GM12878 (cell line): ENCODE measurements around the gene LRRC58. TPM values are rescaled to one million over a fixed set of nuclear protein-coding genes. Genes with fewer than 3 reads are reported as not detected.

ENCODE experiments used
- ATAC-seq: fragments of 200-7000 bp; cut with Tn5 transposase; 3 replicates; pipeline ENCODE4 v1.9.1; 2020; ENCODE audit warnings: mild to moderate bottlenecking, moderate library complexity
- BruUV-seq: library from RNA; stranded (reverse); fragments of 400-500 nt; replicated peaks from 2 replicates; lab custom pipeline; 2021; lab: Mats Ljungman, UMichigan
- CTCF ChIA-PET: fragments of 300-600 bp; sonication (Branson Sonifier 250); formaldehyde crosslinking; extraction: SDS; loops from one replicate; lab custom pipeline; 2021; ENCODE audit warnings: inconsistent platforms; lab: Yijun Ruan, JAX
- POLR2A ChIA-PET: fragments of 350-600 bp; formaldehyde crosslinking; extraction: SDS; loops from one replicate; lab custom pipeline; 2021; ENCODE audit warnings: inconsistent platforms; lab: Charles Lee
- RAD21 ChIA-PET: fragments of 300-600 bp; sonication (Branson Sonifier 250); formaldehyde crosslinking; loops from one replicate; lab custom pipeline; 2023; ENCODE audit warnings: antibody characterized with exemption; ENCODE audit not compliant: unreplicated experiment; lab: Charles Lee
- SMC1A ChIA-PET: fragments of 300-600 bp; sonication (Branson Sonifier 250); formaldehyde crosslinking; loops from one replicate; lab custom pipeline; 2023; ENCODE audit not compliant: unreplicated experiment, uncharacterized antibody; lab: Charles Lee
- DNase-seq: peaks from one replicate; pipeline ENCODE4 v3.0.0-alpha.2; 2011; ENCODE audit warnings: low read depth, low spot score
- FAIRE-seq: peaks from 3 replicates; lab custom pipeline; 2011; peaks lifted over from hg19 to GRCh38; lab: Jason Lieb, UNC
- H2AFZ ChIP-seq: 2 replicates; pipeline ENCODE4 v1.6.0; 2011; ENCODE audit warnings: low read depth, low read length, control low read depth; ENCODE audit not compliant: control insufficient read depth
- H3K27ac ChIP-seq: 2 replicates; pipeline ENCODE4 v1.5.1; 2011; ENCODE audit warnings: control low read depth; ENCODE audit not compliant: control insufficient read depth, insufficient read depth
- H3K27me3 ChIP-seq, 2 experiments: replicated peaks in 1 of 2; 2 replicates each; pipeline versions ENCODE4 v1.6.0 to v1.6.1; 2011; ENCODE audit warnings: low read length in 1 of 2; ENCODE audit not compliant: control insufficient read depth in 2 of 2, insufficient read depth in 2 of 2
- H3K36me3 ChIP-seq, 2 experiments: 2 replicates each; pipeline ENCODE4 v1.5.1; 2011; ENCODE audit warnings: low read length in 1 of 2; ENCODE audit not compliant: control insufficient read depth in 2 of 2, insufficient read depth in 2 of 2
- H3K4me1 ChIP-seq: 2 replicates; pipeline ENCODE4 v1.6.1; 2011; ENCODE audit warnings: mild to moderate bottlenecking, low read length, moderate library complexity, mixed read lengths; ENCODE audit not compliant: control insufficient read depth, insufficient read depth
- H3K4me2 ChIP-seq: 2 replicates; pipeline ENCODE4 v1.6.0; 2011; ENCODE audit warnings: control low read depth; ENCODE audit not compliant: control insufficient read depth, insufficient read depth
- H3K4me3 ChIP-seq: fragments of 200-600 bp; sonication (generic); 2 replicates; pipeline ENCODE4 v1.5.1; 2016
- H3K79me2 ChIP-seq: 2 replicates; pipeline ENCODE4 v1.6.0; 2011; ENCODE audit warnings: low read length; ENCODE audit not compliant: control insufficient read depth, insufficient read depth
- H3K9ac ChIP-seq: 2 replicates; pipeline ENCODE4 v1.8.0; 2011; ENCODE audit warnings: low read length, control low read depth, mixed read lengths; ENCODE audit not compliant: control insufficient read depth, insufficient read depth
- H3K9me3 ChIP-seq: replicated peaks from 3 replicates; pipeline ENCODE4 v1.5.1; 2011; ENCODE audit warnings: mild to moderate bottlenecking, low read length; ENCODE audit not compliant: control insufficient read depth, insufficient read depth
- H4K20me1 ChIP-seq: 2 replicates; pipeline ENCODE4 v1.6.0; 2011; ENCODE audit not compliant: control insufficient read depth, insufficient read depth
- CREB1 ChIP-seq: IDR thresholded peaks from 2 replicates; pipeline ENCODE4 v1.6.1; 2012; ENCODE audit warnings: low read depth, mild to moderate bottlenecking, inconsistent platforms
- E4F1 ChIP-seq: fragments of 450-650 bp; IDR thresholded peaks from 2 replicates; pipeline ENCODE4 v1.6.1; 2018; ENCODE audit warnings: borderline replicate concordance, mild to moderate bottlenecking; ENCODE audit not compliant: partially characterized antibody
- SMAD5 ChIP-seq: IDR thresholded peaks from 2 replicates; pipeline ENCODE4 v1.6.1; 2016; ENCODE audit warnings: antibody characterized with exemption, low read depth
- WGBS: methylation state at CpG from one replicate; pipeline ENCODE4 v1.1.6; 2016; ENCODE audit warnings: low lambda C conversion rate; ENCODE audit not compliant: insufficient replicate concordance, insufficient coverage; ENCODE audit errors: missing lambda C conversion rate; 5-methylcytosine and 5-hydroxymethylcytosine counted together
- in situ Hi-C: fragments of 300-500 bp; cut with MboI; formaldehyde crosslinking; loops from 9 replicates; pipeline ENCODE4 v1.14.3; 2018; ENCODE audit warnings: mixed read lengths
- intact Hi-C: fragments of 100-400 bp; cut with micrococcal nuclease; formaldehyde crosslinking; loops from one replicate; pipeline ENCODE4 v1.14.2; 2022; ENCODE audit not compliant: unreplicated experiment
- polyA plus RNA-seq, 11 experiments: library from polyadenylated mRNA; depleted of rRNA in 4 of 11; unstranded in 6 of 11; stranded (reverse) in 5 of 11; fragments of >200 nt; fragmentation: Nextera tagmentation in 4 of 11; fragmentation: Illumina TruSeq in 1 of 11; extraction: Ambion mirVana in 4 of 11; extraction: Trizol in 1 of 11; gene quantifications; 1 replicate in 1 of 11; 2 replicates in 10 of 11; pipeline versions ENCODE4 v1.2.1 to v1.2.3, GENCODE V29; 2011 to 2016; ENCODE audit warnings: inconsistent platforms in 2 of 11, missing spikeins in 2 of 11, low read depth in 1 of 11
- total RNA-seq, 4 experiments: library from RNA; depleted of rRNA in 3 of 4; stranded (reverse); fragments of >200 nt in 3 of 4; fragmentation: Illumina TruSeq in 1 of 4; extraction: Trizol in 1 of 4; gene quantifications; 2 replicates each; pipeline versions ENCODE4 v1.2.1 to v1.2.3, GENCODE V29; 2013 to 2021

LRRC58 gene
- total and polyA plus RNA-seq, 10 of the 15 experiments (the other 5 are each of a cell fraction or from before 2014, with no cell fraction given), result 7.7 to 29.5 (median 18.8) TPM

GRCh38 chr3:120352017-120352416 lies 2.9 kb upstream of the LRRC58 start (continued):
- TF ChIP-seq CREB1 (no peak), SMAD5 (no peak)

GRCh38 chr3:120350401-120350941 lies 1.3 kb upstream of the LRRC58 start:
- ChIA-PET POLR2A (interaction anchor here (0.7 to 3.4 kb wide), 4 partner anchors 67 to 363 kb away, joined by 3 to 15 read pairs (median 4); partner anchors contain the start of gene NDUFB4), SMC1A (interaction anchor here (1.1 to 3.4 kb wide), 5 partner anchors 14 to 502 kb away, joined by 3 to 26 read pairs (median 8); no protein-coding TSS in a partner anchor), CTCF (interaction anchor here (0.6 to 8.6 kb wide), 6 partner anchors 66 to 668 kb away, joined by 3 to 52 read pairs (median 4); no protein-coding TSS in a partner anchor), RAD21 (interaction anchor here (2.7 to 2.9 kb wide), 2 partner anchors 65 to 67 kb away, joined by 9 to 17 read pairs; no protein-coding TSS in a partner anchor)
- Histone ChIP-seq H3K4me2 (peak overlapping the region; percentile 91), H2AFZ (peak overlapping the region; percentile 52; the same call in 1 of the 2 replicates), H4K20me1 (no peaks in the 10 kb centered on the region), H3K9ac (no peak overlapping the region; the same call in 1 of the 2 replicates), H3K27ac (no peak overlapping the region), H3K36me3 (0 out of 4 replicates have a peak, but pooled peaks cover 0 to 4% of the 10 kb centered on the region in 2 experiments), H3K4me1 (peaks cover 4% of the 10 kb centered on the region; the same call in 1 of the 2 replicates), H3K27me3 (no peaks in the 10 kb centered on the region), H3K4me3 (0 out of 2 replicates have a peak overlapping the region, but pooled peaks have one; percentile 95), H3K9me3 (no peaks in the 10 kb centered on the region), H3K79me2 (peaks cover 40% of the 10 kb centered on the region)
- no TSS peak for BruUV-seq
- FAIRE-seq, result no peak
- intact Hi-C loops (no loop called here), in situ Hi-C loops (no loop called here)
- DNase-seq, result no peak
- TF ChIP-seq E4F1, result no peak
- WGBS, result 26% methylated on average over 8 of the region's 8 CpGs
- ATAC-seq, result peak; percentile 3; the same call in 1 of the 3 replicates
